Heart left ventricle (tissue), 16 donors: ENCODE data around the gene FGD4. TPM values are rescaled to one million over a fixed set of nuclear protein-coding genes. Genes with fewer than 3 reads are reported as not detected.

Experiments used
- ATAC-seq, 4 donors: fragments of 200-7000 bp; cut with Tn5 transposase; one replicate each; pipeline ENCODE4 v1.9.1; 2020 to 2022; ENCODE audit warnings: moderate library complexity in 4 of 4, mild to moderate bottlenecking in 3 of 4, moderate number of reproducible peaks in 1 of 4
- DNase-seq, 5 donors: peaks; one replicate each; pipeline ENCODE4 v3.0.0-alpha.2; 2020
- H3K27ac ChIP-seq, 12 donors: fragments of 200-600 bp; sonication (generic) in 4 of 12; one replicate each; pipeline versions ENCODE4 v1.5.0 to v1.8.0; 2016 to 2022; ENCODE audit warnings: mild to moderate bottlenecking in 2 of 12
- H3K27me3 ChIP-seq, 9 donors: fragments of 200-600 bp; sonication (generic) in 2 of 9; one replicate each; pipeline versions ENCODE4 v1.5.1 to v1.8.0; 2016 to 2022; ENCODE audit warnings: mild to moderate bottlenecking in 3 of 9
- H3K36me3 ChIP-seq, 9 donors: fragments of 200-600 bp; sonication (generic) in 2 of 9; one replicate each; pipeline versions ENCODE4 v1.5.0 to v1.8.0; 2018 to 2022; ENCODE audit warnings: mild to moderate bottlenecking in 2 of 9
- H3K4me1 ChIP-seq, 12 donors: fragments of 200-600 bp; sonication (generic) in 4 of 12; one replicate each; pipeline versions ENCODE4 v1.5.0 to v1.8.0; 2016 to 2022; ENCODE audit warnings: mild to moderate bottlenecking in 3 of 12
- H3K4me3 ChIP-seq, 12 donors: fragments of 200-600 bp; sonication (generic) in 4 of 12; one replicate each; pipeline versions ENCODE4 v1.5.0 to v1.8.0; 2017 to 2022; ENCODE audit warnings: mild to moderate bottlenecking in 9 of 12, moderate library complexity in 4 of 12
- H3K9me3 ChIP-seq, 12 donors: fragments of 200-600 bp; sonication (generic) in 4 of 12; one replicate each; pipeline versions ENCODE4 v1.5.0 to v1.8.0; 2016 to 2022; ENCODE audit warnings: mild to moderate bottlenecking in 1 of 12
- POLR2A ChIP-seq, 2 donors: fragments of 450-650 bp; IDR thresholded peaks; one replicate each; pipeline ENCODE4 v1.6.1; 2017; ENCODE audit warnings: antibody characterized with exemption in 2 of 2, mild to moderate bottlenecking in 2 of 2, moderate library complexity in 2 of 2
- WGBS, 4 donors: extraction: QIAGEN DNeasy Blood & Tissue Kit in 2 of 4; methylation state at CpG; one replicate each; pipeline versions ENCODE4 v1.1.5 to v1.1.7; 2013 to 2018; 5-methylcytosine and 5-hydroxymethylcytosine counted together
- intact Hi-C, 10 donors: fragments of 100-400 bp; cut with DNase I; formaldehyde crosslinking; loops; one replicate each; pipeline versions ENCODE4 v1.11.1 to v1.14.2; 2022
- polyA plus RNA-seq, 2 donors: library from polyadenylated mRNA; stranded (reverse); fragments of 200-250 nt; gene quantifications; one replicate each; pipeline ENCODE4 v1.2.3, GENCODE V29; 2013
- total RNA-seq, 9 donors: library from RNA; depleted of rRNA in 2 of 9; stranded (reverse); fragments of >200 nt in 2 of 9; fragmentation: NEBNext Ultra II Directional in 3 of 9; extraction: Animal tissue kit (Norgen Biotek cat#: 25700) in 3 of 9; gene quantifications; one replicate each; pipeline versions ENCODE4 v1.1.0 to v1.2.4, GENCODE V29; 2016 to 2023
- TF ChIP-seq, protein P1 (sequence below), 12 donors: fragments of 200-600 bp; sonication (generic) in 4 of 12; IDR thresholded peaks; one replicate each; pipeline versions ENCODE4 v1.5.0 to v1.8.0; 2018 to 2022; ENCODE audit warnings: antibody characterized with exemption in 12 of 12, mild to moderate bottlenecking in 5 of 12
- donor health status: ischemic (EF 13 %, LVEDD 7.1; RV severe dilation, severe dysfunction).
- donor health status: healthy with polysubstance abuse.
- donor health status: DM: no; HTN: yes; CAD: no.
- donor health status: DM: no; HTN: no; CAD: no.
- donor health status: ischemic (EF 25% LVEDD 6.9; RV normal size, moderate dysfunction).
- donor health status: ischemic (EF 25% LVEDD 5.7; RV mildly dilated, moderate dysfunction).
- donor health status: healthy.
- donor health status: DM: yes; HTN: yes; CAD: no.
- donor health status: ischemic (EF 35%, LVEDD 5.7; RV mildly dilated, moderate dysfunction).
- donor health status: nonischemic (EF 11% LVEDD 7.7; RV severe dilation, severe dysfunction).
- donor health status: DM: yes; HTN: yes; CAD: no.
- donor health status: PGD.
- donor health status: ischemic (EF 29% LVEDD 5.4; RV normal size, mild dysfunction).
- donor health status: nonischemic (EF 23%, LVEDD 6.1; RV moderate dilation, normal function).

The FGD4 gene
- total and polyA plus RNA-seq, 11 donors, result 4.5 to 36.8 (median 28.2) TPM

DNA sequence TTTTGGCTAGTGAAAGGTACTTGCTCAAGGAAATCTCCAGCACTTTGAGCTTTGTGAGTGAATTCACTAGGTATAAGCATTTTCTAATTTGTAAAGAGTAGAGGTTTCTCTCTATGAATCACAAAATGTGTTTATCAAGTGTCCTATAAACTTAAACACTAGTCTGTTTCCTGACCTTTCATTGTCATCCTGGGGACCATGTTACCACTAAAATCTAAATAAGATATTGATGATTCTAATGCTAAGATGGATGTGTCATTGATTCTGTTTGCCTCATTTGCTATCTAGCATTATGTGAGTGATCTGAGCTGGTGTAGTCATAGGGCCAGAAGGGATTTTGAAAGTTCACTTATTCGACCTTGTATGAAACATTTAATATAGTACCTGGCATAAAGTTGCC, 199.3 kb downstream of the FGD4 start:
- DNase-seq (no peak), ATAC-seq (no peak)
- Histone ChIP-seq H3K4me3 (no peak overlapping the region), H3K27ac (no peak overlapping the region), H3K9me3 (no peaks in the 10 kb centered on the region), H3K27me3 (no peaks in the 10 kb centered on the region), H3K4me1 (peaks cover 0 to 23% (median 0%) of the 10 kb centered on the region in 12 donors), H3K36me3 (peaks cover 0 to 79% (median 54%) of the 10 kb centered on the region in 9 donors)
- 85 to 95% (median 93%) methylated on average over 1 of the region's 1 CpG for WGBS, 4 donors
- intact Hi-C loops, result no loop called here
- TF ChIP-seq, protein P1, sequence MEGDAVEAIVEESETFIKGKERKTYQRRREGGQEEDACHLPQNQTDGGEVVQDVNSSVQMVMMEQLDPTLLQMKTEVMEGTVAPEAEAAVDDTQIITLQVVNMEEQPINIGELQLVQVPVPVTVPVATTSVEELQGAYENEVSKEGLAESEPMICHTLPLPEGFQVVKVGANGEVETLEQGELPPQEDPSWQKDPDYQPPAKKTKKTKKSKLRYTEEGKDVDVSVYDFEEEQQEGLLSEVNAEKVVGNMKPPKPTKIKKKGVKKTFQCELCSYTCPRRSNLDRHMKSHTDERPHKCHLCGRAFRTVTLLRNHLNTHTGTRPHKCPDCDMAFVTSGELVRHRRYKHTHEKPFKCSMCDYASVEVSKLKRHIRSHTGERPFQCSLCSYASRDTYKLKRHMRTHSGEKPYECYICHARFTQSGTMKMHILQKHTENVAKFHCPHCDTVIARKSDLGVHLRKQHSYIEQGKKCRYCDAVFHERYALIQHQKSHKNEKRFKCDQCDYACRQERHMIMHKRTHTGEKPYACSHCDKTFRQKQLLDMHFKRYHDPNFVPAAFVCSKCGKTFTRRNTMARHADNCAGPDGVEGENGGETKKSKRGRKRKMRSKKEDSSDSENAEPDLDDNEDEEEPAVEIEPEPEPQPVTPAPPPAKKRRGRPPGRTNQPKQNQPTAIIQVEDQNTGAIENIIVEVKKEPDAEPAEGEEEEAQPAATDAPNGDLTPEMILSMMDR (IDR thresholded peaks at IDR 0.05), result no peak
- TF ChIP-seq POLR2A (IDR thresholded peaks at IDR 0.05), result no peak

DNA sequence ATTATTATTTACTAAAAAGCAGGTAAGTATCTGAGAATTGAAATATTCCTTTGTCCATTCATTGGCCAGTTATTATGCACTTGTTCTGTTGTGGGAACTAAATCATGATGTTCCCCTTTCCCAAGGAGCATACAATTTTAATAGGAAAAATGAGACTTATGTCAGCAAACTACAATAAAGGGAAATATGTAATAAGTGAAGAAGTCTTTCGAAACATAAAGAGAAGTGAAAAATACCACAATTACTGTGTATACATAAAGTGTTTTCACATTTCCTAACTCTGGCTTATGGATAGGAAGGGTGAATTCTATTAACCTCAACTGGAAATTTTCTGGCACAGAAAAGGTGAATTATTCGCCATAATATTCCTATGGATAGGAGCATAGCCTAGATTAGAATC, 201.3 kb downstream of the FGD4 start:
- no peaks in the 10 kb centered on the region for H3K9me3 ChIP-seq
- TF ChIP-seq POLR2A (IDR thresholded peaks at IDR 0.05), result no peak
- TF ChIP-seq, protein P1 (IDR thresholded peaks at IDR 0.05), result no peak
- H3K4me1 ChIP-seq, result peaks cover 0 to 30% (median 5%) of the 10 kb centered on the region in 12 donors
- peaks cover 0 to 90% (median 74%) of the 10 kb centered on the region in 9 donors for H3K36me3 ChIP-seq
- H3K4me3 ChIP-seq, result no peak overlapping the region
- intact Hi-C loops, result no loop called here
- DNase-seq (no peak), ATAC-seq (peak in 1 of 4 donors; percentile 9)
- no peaks in the 10 kb centered on the region for H3K27me3 ChIP-seq
- 95 to 96% (median 96%) methylated on average over 2 of the region's 2 CpGs for WGBS, 4 donors
- peak overlapping the region in 1 of 12 donors; percentile 24 for H3K27ac ChIP-seq

DNA sequence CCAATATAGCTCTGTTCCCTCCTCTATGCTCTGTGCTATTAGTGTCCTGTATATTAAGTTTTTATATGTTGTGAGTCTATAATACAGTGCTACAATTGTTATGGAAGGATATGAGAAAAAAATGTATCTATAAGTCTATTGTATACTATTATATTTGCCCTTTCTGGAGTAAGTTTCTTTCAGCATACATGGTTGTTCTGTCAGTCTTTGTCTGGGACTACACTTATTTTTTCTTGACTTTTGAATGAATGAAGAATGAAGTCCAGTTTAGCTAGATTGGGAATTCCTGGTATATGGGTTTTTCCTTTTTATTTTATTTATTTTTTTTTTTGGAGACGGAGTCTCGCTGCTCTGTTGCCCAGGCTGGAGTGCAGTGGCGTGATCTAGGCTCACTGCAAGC, 203.7 kb downstream of the FGD4 start:
- Histone ChIP-seq H3K4me3 (no peak overlapping the region), H3K27me3 (no peaks in the 10 kb centered on the region), H3K27ac (no peak overlapping the region), H3K4me1 (peaks cover 0 to 30% (median 5%) of the 10 kb centered on the region in 12 donors), H3K36me3 (peaks cover 0 to 92% (median 79%) of the 10 kb centered on the region in 9 donors), H3K9me3 (no peaks in the 10 kb centered on the region)
- no peak for TF ChIP-seq POLR2A (IDR thresholded peaks at IDR 0.05)
- TF ChIP-seq, protein P1 (IDR thresholded peaks at IDR 0.05), result no peak
- no peak for ATAC-seq
- intact Hi-C loops, result no loop called here
- DNase-seq, result no peak
- 92 to 99% (median 94%) methylated on average over 3 of the region's 3 CpGs for WGBS, 4 donors

DNA sequence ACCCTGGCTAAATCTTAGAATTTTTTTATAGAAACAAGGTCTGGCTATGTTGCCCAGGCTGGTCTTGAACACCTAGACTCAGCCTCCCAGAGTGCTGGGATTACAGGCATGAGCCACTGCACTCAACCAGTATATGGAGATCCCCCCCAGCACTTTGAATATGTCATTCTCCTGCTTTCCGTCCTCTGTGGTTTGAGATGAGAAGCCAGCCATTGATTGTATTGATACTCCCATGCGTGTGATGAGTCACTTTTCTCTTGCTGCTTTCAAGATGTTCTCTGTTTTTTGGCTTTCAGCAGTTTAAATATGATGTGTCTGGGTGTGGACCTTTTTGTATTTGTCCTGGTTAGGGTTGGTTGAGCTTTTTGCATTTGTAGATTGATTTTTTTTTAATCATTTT, 204.5 kb downstream of the FGD4 start:
- peak in 1 of 4 donors; percentile 34 for ATAC-seq
- TF ChIP-seq POLR2A (IDR thresholded peaks at IDR 0.05), result no peak
- TF ChIP-seq, protein P1 (IDR thresholded peaks at IDR 0.05), result no peak
- peaks cover 0 to 92% (median 79%) of the 10 kb centered on the region in 9 donors for H3K36me3 ChIP-seq
- DNase-seq, result no peak
- no peak overlapping the region for H3K4me3 ChIP-seq
- intact Hi-C loops, result no loop called here
- H3K27me3 ChIP-seq, result no peaks in the 10 kb centered on the region
- H3K4me1 ChIP-seq, result peaks cover 0 to 30% (median 5%) of the 10 kb centered on the region in 12 donors
- H3K27ac ChIP-seq, result peak overlapping the region in 1 of 12 donors; percentile 21
- 88 to 97% (median 92%) methylated on average over 2 of the region's 2 CpGs for WGBS, 4 donors
- no peaks in the 10 kb centered on the region for H3K9me3 ChIP-seq
